Measurements from ENCODE around the gene OR8B12.
"Not testable (repeated sequence)": the region's sequence is repeated elsewhere in the genome, so short reads cannot be mapped to it uniquely, and the experiment has no call there.

The OR8B12 gene

GRCh38 chr11:124519850-124520549 is 23.5 kb downstream of the OR8B12 start:
- DNase-seq (ENCODE audit: low read depth): no peak

DNA sequence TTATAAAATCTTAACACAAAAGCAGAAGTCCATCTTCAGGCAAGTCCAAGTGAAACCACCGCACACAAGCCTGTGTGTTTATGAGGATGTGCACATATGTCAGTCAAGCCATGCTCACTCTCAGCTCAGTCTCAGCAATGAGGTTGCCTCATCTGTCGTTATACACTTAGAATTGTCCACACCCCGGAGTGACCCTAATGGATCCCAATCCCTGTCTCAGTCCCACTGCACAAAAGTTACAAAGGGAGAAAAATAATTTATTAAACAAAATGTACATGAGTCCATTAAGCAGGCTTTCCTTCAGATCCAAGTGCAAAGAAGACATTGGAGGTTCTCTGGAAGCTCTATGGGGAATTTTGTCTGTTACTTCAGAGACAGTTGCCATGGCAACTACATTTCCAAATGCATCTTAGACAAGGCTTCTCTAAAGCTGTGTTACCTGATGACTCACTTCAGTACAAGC is 24.4 kb downstream of the OR8B12 start:
- DNase-seq (ENCODE audit: low read depth): peak; percentile 10

- no peak for DNase-seq (ENCODE audit: low read depth)
Observed at GRCh38 chr11:124517314-124517713, 26.1 kb downstream of the OR8B12 start.

GRCh38 chr11:124514675-124515074 is 28.8 kb downstream of the OR8B12 start:
- not testable (repeated sequence) for DNase-seq (ENCODE audit: low read depth)

DNA sequence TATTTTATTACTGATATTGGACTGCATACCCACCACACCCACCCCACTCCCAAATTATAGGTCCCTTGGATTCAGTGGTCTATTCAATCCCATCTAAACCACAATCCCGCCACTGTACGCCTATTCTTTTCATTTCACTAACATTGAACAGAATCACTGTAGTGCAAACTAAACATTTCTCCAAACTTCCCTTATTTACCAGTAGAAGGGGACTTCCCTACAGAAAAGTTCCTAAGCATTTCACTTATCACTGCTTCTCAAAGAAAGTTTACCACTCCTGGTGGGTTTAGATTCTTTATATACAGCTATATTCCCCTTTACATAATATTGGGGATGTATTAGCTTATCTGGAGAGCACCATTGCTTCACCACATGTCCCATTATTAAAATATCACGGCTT is 29.3 kb downstream of the OR8B12 start:
- no peak for DNase-seq (ENCODE audit: low read depth)

DNA sequence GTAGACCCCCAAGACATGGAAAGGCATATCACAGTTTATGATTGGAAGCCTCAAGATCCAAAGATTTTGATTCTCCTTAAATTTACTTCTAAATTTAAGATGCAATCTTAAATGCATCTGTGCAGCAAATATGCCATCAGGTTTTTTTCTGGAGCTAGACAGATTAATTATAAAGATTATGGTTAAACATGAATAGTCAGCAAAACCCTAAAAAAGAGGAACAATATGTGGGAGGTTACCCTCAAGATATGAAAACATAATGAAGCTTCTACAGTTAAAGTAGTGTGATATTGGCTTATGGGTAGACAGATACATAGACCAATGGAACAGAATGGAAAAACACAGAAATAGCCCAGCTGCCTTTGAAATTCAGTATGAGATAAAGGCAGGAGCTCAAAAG is 31.7 kb downstream of the OR8B12 start:
- DNase-seq (ENCODE audit: low read depth): no peak

- DNase-seq (ENCODE audit: low read depth): no peak
Observed at GRCh38 chr11:124510279-124510678, 33.2 kb downstream of the OR8B12 start.

DNA sequence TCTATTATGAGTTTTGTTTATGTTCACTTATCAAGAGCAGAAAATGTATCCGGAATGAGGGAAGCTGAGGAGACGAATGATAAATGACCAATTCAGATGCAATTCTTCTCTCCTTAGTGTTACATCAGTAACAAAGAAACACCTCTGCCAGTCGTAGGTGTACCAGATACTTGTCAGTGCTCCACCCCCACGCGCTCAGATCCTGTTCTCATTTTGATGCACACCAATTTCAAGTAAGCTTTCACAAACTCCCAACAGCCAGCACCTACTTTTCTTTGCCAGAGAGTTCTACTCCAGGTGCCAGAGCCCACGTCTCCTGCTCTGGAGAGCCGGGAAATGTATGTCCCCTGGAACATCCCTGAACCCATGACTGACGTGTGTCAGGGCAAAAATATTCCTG is 43.7 kb downstream of the OR8B12 start:
- DNase-seq (ENCODE audit: low read depth): no peak

DNA sequence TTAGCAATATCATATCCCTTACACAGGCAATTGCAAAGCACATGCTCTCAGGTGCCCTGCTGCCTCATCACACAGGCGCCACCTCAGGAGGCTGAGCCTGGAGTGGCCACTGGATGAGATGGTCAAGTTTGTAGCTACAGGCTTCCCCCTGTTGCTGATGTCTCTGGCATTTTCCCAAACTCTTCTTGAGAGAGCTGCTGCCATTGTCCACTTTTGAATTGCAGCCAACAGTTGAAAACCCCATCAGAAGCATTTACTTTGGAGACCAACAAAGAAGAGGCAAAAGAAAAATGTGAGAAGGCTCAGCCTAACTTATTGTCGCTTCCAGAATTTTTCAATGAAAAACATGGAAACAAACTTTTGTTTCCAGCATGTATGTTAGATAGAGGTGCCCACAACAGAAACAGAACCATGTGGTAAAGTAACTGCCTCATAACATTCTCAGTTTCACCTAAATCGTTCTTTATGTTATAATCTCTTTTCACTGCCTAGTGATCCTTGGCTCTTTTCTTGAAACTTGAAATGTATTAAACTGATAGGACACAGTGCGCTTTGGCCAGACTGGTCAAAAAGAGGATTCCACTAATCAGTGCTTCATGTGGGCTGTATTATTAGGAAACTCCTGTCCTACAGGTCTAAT is 50.3 kb downstream of the OR8B12 start:
- peak; percentile 10 for DNase-seq (ENCODE audit: low read depth)

All from ELR (cell line).